NB4 (cell line): Measurements from ENCODE around the gene SUCNR1.

Experiments
- CTCF ChIP-seq: IDR thresholded peaks from one replicate; pipeline ENCODE4 v1.5.1; 2012; ENCODE audit warnings: low read depth, low read length
- MYC ChIP-seq: IDR thresholded peaks from 2 replicates; pipeline ENCODE4 v1.6.1; 2011; ENCODE audit warnings: low read depth, low read length
- POLR2A ChIP-seq: IDR thresholded peaks from 2 replicates; pipeline ENCODE4 v1.6.1; 2011; ENCODE audit warnings: mild to moderate bottlenecking; ENCODE audit not compliant: insufficient read length; ENCODE audit errors: extremely low read depth

GRCh38 chr3:151875759-151876158 is 2.3 kb downstream of the SUCNR1 start:
- TF ChIP-seq CTCF = no peak
- TF ChIP-seq POLR2A = peak; percentile 61
- peak; percentile 56; the same call in 1 of the 2 replicates for TF ChIP-seq MYC
